Ascending aorta (tissue), 2 donors: ENCODE measurements around the gene INCA1. TPM values are rescaled to one million over a fixed set of nuclear protein-coding genes. Genes with fewer than 3 reads are reported as not detected.

ENCODE experiments used
- DNase-seq, 2 donors: peaks; one replicate each; pipeline ENCODE4 v3.0.0-alpha.2; 2019; ENCODE audit warnings: low spot score in 2 of 2
- H3K27ac ChIP-seq, 2 donors: fragments of 200-600 bp; sonication (generic); one replicate each; pipeline ENCODE4 v1.5.1; 2016 to 2017; ENCODE audit warnings: mild to moderate bottlenecking in 1 of 2
- H3K27me3 ChIP-seq: fragments of 200-600 bp; sonication (generic); one replicate; pipeline ENCODE4 v1.5.1; 2017
- H3K36me3 ChIP-seq, 2 donors: fragments of 200-600 bp; sonication (generic); one replicate each; pipeline ENCODE4 v1.5.1; 2016
- H3K4me1 ChIP-seq, 2 donors: fragments of 200-600 bp; sonication (generic); one replicate each; pipeline ENCODE4 v1.5.1; 2016 to 2017; ENCODE audit warnings: mild to moderate bottlenecking in 1 of 2
- H3K4me3 ChIP-seq, 2 donors: fragments of 200-600 bp; sonication (generic); one replicate each; pipeline ENCODE4 v1.5.1; 2016 to 2017; ENCODE audit warnings: mild to moderate bottlenecking in 1 of 2
- H3K9me3 ChIP-seq, 2 donors: fragments of 200-600 bp; sonication (generic); one replicate each; pipeline ENCODE4 v1.5.1; 2016
- CTCF ChIP-seq, 3 experiments: fragments of 200-600 bp in 2 of 3; fragments of 450-650 bp in 1 of 3; sonication (generic) in 2 of 3; IDR thresholded peaks; one replicate each; pipeline ENCODE4 v1.5.1; 2016 to 2019; ENCODE audit warnings: antibody characterized with exemption in 3 of 3, mild to moderate bottlenecking in 1 of 3, moderate library complexity in 1 of 3
- intact Hi-C: fragments of 100-400 bp; cut with DNase I; formaldehyde crosslinking; loops from one replicate; pipeline ENCODE4 v1.15.1; 2023
- total RNA-seq: library from RNA; depleted of rRNA; stranded (reverse); fragments of >200 nt; gene quantifications from one replicate; pipeline ENCODE4 v1.1.0, GENCODE V29; 2016

INCA1 gene
- total RNA-seq, 1 donor from 2014 or later: not detected

GRCh38 chr17:4938688-4939545, 58.4 kb downstream of the INCA1 start:
- DNase-seq: no peak
- H3K4me1 ChIP-seq: peaks cover 11 to 22% of the 10 kb centered on the region in 2 donors
- peak overlapping the region; percentile 79 to 82 for H3K4me3 ChIP-seq
- H3K27ac ChIP-seq: peak overlapping the region; percentile 88 to 92
- TF ChIP-seq CTCF (IDR thresholded peaks at IDR 0.05): no peak
- no peaks in the 10 kb centered on the region for H3K27me3 ChIP-seq
- H3K9me3 ChIP-seq: no peaks in the 10 kb centered on the region
- intact Hi-C loops: loop anchor here (1.0 to 2.0 kb wide), 2 partner anchors 36 to 58 kb away; partner anchors contain the start of genes CHRNE, INCA1 and KIF1C
- peaks cover 29 to 41% of the 10 kb centered on the region in 2 donors for H3K36me3 ChIP-seq

Other genes starting within 250 kb of the INCA1 start
- not detected for gene TM4SF5, start 225.6 kb downstream of the INCA1 start, total RNA-seq
- gene VMO1, start 211.2 kb downstream of the INCA1 start, total RNA-seq: not detected
- gene GLTPD2, start 208.6 kb downstream of the INCA1 start, total RNA-seq: not detected
- gene PSMB6, start 201.4 kb downstream of the INCA1 start, total RNA-seq: 160 TPM
- 64.5 TPM for gene PLD2, start 190.4 kb downstream of the INCA1 start, total RNA-seq
- 45.6 TPM for gene MINK1, start 164.2 kb downstream of the INCA1 start, total RNA-seq
- not detected for gene C17orf107, start 98.0 kb downstream of the INCA1 start, total RNA-seq
- not detected for gene CHRNE, start 94.4 kb downstream of the INCA1 start, total RNA-seq
- gene GP1BA, start 65.2 kb downstream of the INCA1 start, total RNA-seq: not detected
- gene SLC25A11, start 57.5 kb downstream of the INCA1 start, total RNA-seq: 56.2 TPM
- 164 TPM for gene RNF167, start 57.3 kb downstream of the INCA1 start, total RNA-seq
- 1,046 TPM for gene PFN1, start 49.0 kb downstream of the INCA1 start, total RNA-seq
- gene ENO3, start 46.4 kb downstream of the INCA1 start, total RNA-seq: not detected
- 4.9 TPM for gene SPAG7, start 29.7 kb downstream of the INCA1 start, total RNA-seq
- 72.1 TPM for gene CAMTA2, start 9.8 kb downstream of the INCA1 start, total RNA-seq
- 94.0 TPM for gene KIF1C, start 428 bp upstream of the INCA1 start, total RNA-seq
- not detected for gene SLC52A1, start 37.9 kb upstream of the INCA1 start, total RNA-seq
- 0.21 TPM for gene ZFP3, start 80.9 kb upstream of the INCA1 start, total RNA-seq
- gene ZNF232, start 114.4 kb upstream of the INCA1 start, total RNA-seq: 2.3 TPM
- 0.11 TPM for gene USP6, start 118.5 kb upstream of the INCA1 start, total RNA-seq
- gene ZNF594, start 194.3 kb upstream of the INCA1 start, total RNA-seq: 0.21 TPM
- 0.21 TPM for gene SCIMP, start 237.3 kb upstream of the INCA1 start, total RNA-seq